Measurements from ENCODE around the gene GNAL.

The GNAL gene

DNA sequence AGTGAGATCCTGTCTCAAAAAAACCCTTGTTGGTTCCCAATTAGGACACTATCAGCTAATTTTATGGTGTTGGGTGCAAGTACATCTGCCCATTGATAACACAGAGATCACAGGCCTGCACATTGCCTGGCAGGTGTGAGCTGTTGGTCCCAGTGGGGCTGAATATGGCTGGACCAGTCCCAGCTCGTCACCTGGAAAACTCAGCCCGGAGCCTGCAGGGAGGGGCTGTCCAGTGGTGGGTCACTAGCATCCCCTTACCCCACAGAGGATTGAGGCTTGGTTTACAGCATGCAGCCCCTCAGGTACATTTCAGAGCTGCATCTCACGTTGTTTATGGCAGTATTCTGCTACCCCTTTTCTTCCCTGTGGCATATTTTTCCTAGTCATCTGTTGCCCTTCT is 121.3 kb downstream of the GNAL start:
- in situ Hi-C loops (cut with MboI; ENCODE audit: low sequenced_read_pairs, unreplicated experiment), result no loop called here
- DNase-seq (ENCODE audit: low spot score), result no peak
- TF ChIP-seq, protein P1, sequence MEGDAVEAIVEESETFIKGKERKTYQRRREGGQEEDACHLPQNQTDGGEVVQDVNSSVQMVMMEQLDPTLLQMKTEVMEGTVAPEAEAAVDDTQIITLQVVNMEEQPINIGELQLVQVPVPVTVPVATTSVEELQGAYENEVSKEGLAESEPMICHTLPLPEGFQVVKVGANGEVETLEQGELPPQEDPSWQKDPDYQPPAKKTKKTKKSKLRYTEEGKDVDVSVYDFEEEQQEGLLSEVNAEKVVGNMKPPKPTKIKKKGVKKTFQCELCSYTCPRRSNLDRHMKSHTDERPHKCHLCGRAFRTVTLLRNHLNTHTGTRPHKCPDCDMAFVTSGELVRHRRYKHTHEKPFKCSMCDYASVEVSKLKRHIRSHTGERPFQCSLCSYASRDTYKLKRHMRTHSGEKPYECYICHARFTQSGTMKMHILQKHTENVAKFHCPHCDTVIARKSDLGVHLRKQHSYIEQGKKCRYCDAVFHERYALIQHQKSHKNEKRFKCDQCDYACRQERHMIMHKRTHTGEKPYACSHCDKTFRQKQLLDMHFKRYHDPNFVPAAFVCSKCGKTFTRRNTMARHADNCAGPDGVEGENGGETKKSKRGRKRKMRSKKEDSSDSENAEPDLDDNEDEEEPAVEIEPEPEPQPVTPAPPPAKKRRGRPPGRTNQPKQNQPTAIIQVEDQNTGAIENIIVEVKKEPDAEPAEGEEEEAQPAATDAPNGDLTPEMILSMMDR (IDR thresholded peaks at IDR 0.05; ENCODE audit: borderline replicate concordance, control extremely low read depth, extremely low read depth, insufficient read depth, missing control alignments), result no peak

DNA sequence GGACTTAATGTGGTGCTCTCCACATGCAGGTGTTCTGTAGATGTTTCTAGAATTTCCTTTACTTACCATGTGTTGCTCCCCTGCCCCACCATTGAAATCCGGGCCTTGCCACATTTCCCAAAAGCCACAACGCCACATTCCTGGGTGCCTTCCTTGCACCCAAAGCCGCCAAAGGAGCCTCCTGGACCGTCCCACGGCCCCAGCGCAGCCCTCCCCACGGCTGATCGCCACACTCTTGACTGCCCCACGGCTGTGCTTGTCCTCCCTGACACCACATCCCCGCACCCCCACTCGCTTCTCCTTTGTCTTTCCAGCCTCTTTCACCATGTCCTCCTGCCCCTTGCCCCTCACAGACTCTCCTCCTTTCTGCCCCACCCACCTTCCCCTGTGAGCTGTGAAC is 121.9 kb downstream of the GNAL start:
- in situ Hi-C loops (cut with MboI; ENCODE audit: low sequenced_read_pairs, unreplicated experiment), result no loop called here
- no peak for DNase-seq (ENCODE audit: low spot score)
- TF ChIP-seq, protein P1 (IDR thresholded peaks at IDR 0.05; ENCODE audit: borderline replicate concordance, control extremely low read depth, extremely low read depth, insufficient read depth, missing control alignments), result no peak

DNA sequence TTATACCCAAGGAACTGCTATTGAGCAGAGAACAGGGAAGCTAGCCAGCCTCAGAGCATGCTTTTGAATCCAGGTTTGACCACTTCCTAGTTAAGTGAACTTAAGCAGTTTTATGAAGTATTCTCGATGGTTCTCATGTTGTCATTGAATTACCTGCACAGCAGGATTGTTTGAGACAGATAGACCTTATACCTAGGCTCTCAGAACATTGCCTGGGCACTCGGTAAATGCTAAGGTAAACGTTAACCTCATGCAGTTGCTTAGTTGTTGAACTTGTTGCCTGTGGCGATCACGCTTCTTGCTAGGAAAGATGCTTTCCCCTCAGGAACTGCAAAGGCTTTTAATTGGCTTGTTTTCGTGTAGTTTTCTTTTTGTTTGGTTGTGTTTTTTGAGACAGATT is 128.2 kb downstream of the GNAL start:
- in situ Hi-C loops (cut with MboI; ENCODE audit: low sequenced_read_pairs, unreplicated experiment), result no loop called here
- no peak for DNase-seq (ENCODE audit: low spot score)
- TF ChIP-seq, protein P1 (IDR thresholded peaks at IDR 0.05; ENCODE audit: borderline replicate concordance, control extremely low read depth, extremely low read depth, insufficient read depth, missing control alignments), result no peak

DNA sequence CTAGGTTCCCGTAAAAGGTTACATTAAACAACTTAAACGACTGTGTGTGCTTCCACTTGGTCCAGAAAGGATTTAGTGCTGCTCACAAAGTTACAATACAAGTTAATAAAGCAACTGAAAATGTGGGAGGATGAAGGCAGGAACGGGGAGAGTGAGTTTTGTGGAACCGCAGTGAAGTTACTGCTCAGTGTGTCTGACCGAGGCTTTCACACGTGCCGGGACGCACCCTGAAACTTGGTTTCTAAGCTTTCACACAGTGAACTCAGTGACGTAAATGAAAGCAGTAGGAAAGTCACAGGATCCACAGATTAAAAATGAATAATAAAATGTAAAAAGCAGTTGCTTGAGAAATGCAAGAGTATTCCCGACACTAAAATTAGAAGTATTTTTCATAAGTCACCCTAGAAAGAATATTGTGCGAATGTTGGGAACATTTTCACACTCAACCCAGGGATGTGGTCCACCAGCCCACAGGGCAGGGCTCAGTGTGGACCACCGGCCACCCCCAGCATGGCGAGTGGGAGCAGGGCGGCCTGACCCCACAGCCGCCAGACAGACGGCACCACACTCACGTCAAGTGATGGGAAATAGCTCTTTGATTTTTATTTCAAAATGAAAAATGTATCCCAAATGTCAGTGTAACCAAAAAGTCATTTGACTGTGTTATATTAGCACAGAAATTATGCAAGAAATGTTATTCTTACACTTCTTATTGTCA is 129.6 kb downstream of the GNAL start:
- in situ Hi-C loops (cut with MboI; ENCODE audit: low sequenced_read_pairs, unreplicated experiment), result no loop called here
- no peak for DNase-seq (ENCODE audit: low spot score)
- TF ChIP-seq, protein P1 (IDR thresholded peaks at IDR 0.05; ENCODE audit: borderline replicate concordance, control extremely low read depth, extremely low read depth, insufficient read depth, missing control alignments), result no peak

DNA sequence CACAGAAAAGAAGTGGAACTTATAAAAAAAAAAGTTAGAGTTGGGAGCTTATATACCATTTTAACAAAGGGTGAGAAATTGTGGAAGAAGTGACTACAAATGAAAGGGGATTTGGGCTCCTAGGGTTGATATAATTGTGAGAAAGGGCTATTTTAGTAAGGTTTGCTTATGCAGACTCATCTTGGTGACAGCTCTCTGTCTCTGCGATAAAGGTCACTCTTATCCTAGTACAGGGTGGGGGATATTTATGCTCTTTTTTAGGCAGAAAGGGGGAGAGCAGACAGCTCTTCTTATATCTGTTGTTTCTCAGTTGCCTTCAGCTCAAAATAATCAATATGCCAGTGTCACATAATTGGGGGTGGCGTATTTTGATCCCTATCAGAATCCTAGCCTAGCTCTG is 130.9 kb downstream of the GNAL start:
- in situ Hi-C loops (cut with MboI; ENCODE audit: low sequenced_read_pairs, unreplicated experiment), result no loop called here
- TF ChIP-seq, protein P1 (IDR thresholded peaks at IDR 0.05; ENCODE audit: borderline replicate concordance, control extremely low read depth, extremely low read depth, insufficient read depth, missing control alignments), result no peak
- no peak for DNase-seq (ENCODE audit: low spot score)

DNA sequence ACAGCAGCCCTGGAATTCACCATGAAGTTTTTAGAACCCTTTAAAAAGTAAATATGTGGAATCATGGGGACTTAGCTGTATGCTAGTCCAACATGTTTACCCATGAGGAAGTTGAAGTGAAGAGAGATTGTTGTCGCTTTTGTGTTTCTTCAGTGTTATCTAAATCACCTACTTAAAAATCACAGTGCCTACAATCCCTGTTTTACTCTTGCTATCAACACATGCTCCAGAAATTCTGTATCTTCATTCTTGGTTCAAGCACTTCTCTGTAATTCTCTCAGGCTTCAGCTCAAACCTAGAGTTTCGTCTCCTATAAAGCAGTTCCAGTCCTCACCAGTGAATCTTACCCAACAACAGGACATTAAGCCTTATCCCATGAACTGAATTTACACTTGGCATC is 131.6 kb downstream of the GNAL start:
- TF ChIP-seq, protein P1 (IDR thresholded peaks at IDR 0.05; ENCODE audit: borderline replicate concordance, control extremely low read depth, extremely low read depth, insufficient read depth, missing control alignments), result no peak
- in situ Hi-C loops (cut with MboI; ENCODE audit: low sequenced_read_pairs, unreplicated experiment), result no loop called here

More for the DNA sequence above, 131.6 kb downstream of the GNAL start:
- no peak for DNase-seq (ENCODE audit: low spot score)
